Activated effector memory CD4-positive, alpha-beta T cell treated with Interleukin-2 at 50 U/mL for 16 hours (primary cell): ENCODE results near the gene SPEM2.

Experiments
- DNase-seq: peaks from one replicate; pipeline ENCODE4 v3.0.0-alpha.2; 2020

SPEM2 gene

DNA sequence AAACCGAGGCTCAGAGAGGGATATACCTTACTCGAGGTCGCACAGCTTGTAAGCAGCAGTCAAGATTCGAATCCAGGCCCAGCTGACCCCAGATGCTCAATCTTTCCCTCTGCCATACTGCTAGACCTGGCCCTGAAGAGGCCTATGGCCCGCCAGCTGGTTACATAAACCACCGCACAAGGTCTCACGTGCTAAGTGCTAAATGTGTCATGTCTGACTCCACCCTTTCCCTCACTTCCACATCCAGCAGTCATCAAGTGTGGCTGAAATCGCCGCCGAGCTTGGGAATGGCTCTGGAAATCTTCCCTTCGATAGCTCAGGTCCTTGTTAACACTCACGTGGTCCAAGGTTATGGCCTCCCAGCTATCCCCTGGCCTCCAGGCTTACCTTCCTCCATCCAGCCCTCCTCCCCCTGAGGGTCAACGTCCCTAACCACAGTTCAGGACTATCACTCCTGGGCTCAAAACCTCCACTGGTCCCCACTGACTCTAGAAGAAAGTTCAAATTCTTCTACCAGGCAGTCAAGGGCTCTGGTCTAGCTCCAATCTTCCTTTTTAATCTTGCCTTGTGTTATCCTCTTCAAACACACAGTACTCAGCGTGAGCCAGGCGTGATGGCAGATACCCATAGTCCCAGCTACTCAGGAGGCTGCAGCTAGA, 50.5 kb downstream of the SPEM2 start:
- no peak for DNase-seq

DNA sequence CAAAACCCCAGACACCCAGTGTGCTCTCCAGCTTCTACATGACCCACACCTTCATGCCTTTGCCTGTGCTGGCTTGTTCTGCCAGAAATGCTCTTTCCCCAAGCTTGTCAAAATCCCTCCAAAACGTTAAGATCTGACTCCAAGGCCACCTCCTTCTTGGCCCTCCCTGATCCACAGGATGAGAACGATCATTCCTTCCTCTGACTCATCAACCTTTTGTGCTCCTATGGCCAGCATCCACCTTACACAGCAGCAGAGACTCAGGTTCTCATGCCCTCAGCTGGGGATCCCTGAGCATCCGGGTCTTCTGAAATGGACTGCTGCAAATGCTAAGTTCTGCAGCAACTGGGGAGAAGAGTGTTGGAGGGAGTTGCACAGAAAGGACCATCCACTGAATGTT, 51.1 kb downstream of the SPEM2 start:
- no peak for DNase-seq

DNA sequence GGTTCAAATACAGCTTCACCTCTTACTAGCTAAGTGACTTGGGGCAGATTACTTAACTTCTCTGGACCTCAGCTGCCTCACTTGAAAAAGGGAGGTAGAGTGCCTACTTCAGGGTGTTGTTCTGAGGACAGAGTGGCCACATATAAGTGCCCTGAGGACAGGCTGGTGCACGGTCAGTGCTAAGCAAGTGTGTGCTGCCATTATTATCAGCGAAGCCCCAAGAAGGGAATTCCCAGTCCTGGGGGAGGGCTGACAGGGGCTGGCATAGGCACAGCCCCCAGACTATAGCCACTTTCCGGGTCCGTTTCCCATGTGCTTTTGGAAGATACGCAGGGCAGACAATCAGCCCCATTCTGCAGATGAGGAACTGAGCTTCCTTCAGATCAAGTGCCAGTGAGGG, 51.5 kb downstream of the SPEM2 start:
- no peak for DNase-seq
